Fibroblast of skin of left biceps (primary cell): ENCODE measurements around the gene CLIP1.
"Not testable (repeated sequence)": the region's sequence is repeated elsewhere in the genome, so short reads cannot be mapped to it uniquely, and the experiment has no call there.

Experiments used
- DNase-seq, 2 experiments: peaks; one replicate each; pipeline ENCODE4 v3.0.0-alpha.2; 2013; ENCODE audit warnings: low read depth in 2 of 2

Gene CLIP1

GRCh38 chr12:122421821-122422729 lies at the start of gene CLIP1:
Gene CLIP1 (minus strand): TSS chr12:122422669. CDS start chr12:122380452, 42,217 bp downstream.
- DNase-seq = no peak

GRCh38 chr12:122471324-122472226 lies 49.1 kb upstream of the CLIP1 start:
- peak; percentile 48 to 54 for DNase-seq

GRCh38 chr12:122470576-122470975 lies 48.1 kb upstream of the CLIP1 start:
- DNase-seq = not testable (repeated sequence)

GRCh38 chr12:122469856-122470255 lies 47.4 kb upstream of the CLIP1 start:
- DNase-seq = not testable (repeated sequence)

GRCh38 chr12:122467983-122468382 lies 45.5 kb upstream of the CLIP1 start:
- DNase-seq = no peak

- peak; percentile 60 to 63 for DNase-seq
These were observed 42.0 kb upstream of the CLIP1 start for GRCh38 chr12:122464317-122465042.

GRCh38 chr12:122460641-122461040 lies 38.2 kb upstream of the CLIP1 start:
- DNase-seq = no peak

GRCh38 chr12:122460061-122460460 lies 37.6 kb upstream of the CLIP1 start:
- no peak for DNase-seq

GRCh38 chr12:122459211-122459610 lies 36.7 kb upstream of the CLIP1 start:
- no peak for DNase-seq

GRCh38 chr12:122458105-122459035 lies 35.9 kb upstream of the CLIP1 start:
- DNase-seq = no peak

- no peak for DNase-seq
These were observed 35.2 kb upstream of the CLIP1 start for GRCh38 chr12:122457627-122458026.

- DNase-seq = no peak
These were observed 32.3 kb upstream of the CLIP1 start for GRCh38 chr12:122454739-122455138.

GRCh38 chr12:122454250-122454721 lies 31.8 kb upstream of the CLIP1 start:
- DNase-seq = no peak

- no peak for DNase-seq
These were observed 30.3 kb upstream of the CLIP1 start for GRCh38 chr12:122452701-122453285.

- peak; percentile 83 to 84 for DNase-seq
These were observed 26.8 kb upstream of the CLIP1 start for GRCh38 chr12:122449317-122449716.

- DNase-seq = not testable (repeated sequence)
These were observed 25.4 kb upstream of the CLIP1 start for GRCh38 chr12:122447825-122448224.

- not testable (repeated sequence) for DNase-seq
These were observed 23.9 kb upstream of the CLIP1 start for GRCh38 chr12:122446390-122446789.

- not testable (repeated sequence) for DNase-seq
These were observed 21.6 kb upstream of the CLIP1 start for GRCh38 chr12:122444071-122444470.

GRCh38 chr12:122438822-122439221 lies 16.4 kb upstream of the CLIP1 start:
- DNase-seq = not testable (repeated sequence)

GRCh38 chr12:122437656-122438121 lies 15.2 kb upstream of the CLIP1 start:
- no peak for DNase-seq
